Measurements from ENCODE around the gene ZIC5.

Gene ZIC5

GRCh38 chr13:99971576-99972189 lies at the start of gene ZIC5:
Gene ZIC5 (minus strand): TSS chr13:99971767. CDS start chr13:99971603, 164 bp downstream.
- peak within 1 kb of the TSS; percentile 82 for H3K27ac ChIP-seq
- H3K4me3 ChIP-seq (ENCODE audit: low read depth, low read length) = peak within 1 kb of the TSS; percentile 93
- TF ChIP-seq, protein P1, sequence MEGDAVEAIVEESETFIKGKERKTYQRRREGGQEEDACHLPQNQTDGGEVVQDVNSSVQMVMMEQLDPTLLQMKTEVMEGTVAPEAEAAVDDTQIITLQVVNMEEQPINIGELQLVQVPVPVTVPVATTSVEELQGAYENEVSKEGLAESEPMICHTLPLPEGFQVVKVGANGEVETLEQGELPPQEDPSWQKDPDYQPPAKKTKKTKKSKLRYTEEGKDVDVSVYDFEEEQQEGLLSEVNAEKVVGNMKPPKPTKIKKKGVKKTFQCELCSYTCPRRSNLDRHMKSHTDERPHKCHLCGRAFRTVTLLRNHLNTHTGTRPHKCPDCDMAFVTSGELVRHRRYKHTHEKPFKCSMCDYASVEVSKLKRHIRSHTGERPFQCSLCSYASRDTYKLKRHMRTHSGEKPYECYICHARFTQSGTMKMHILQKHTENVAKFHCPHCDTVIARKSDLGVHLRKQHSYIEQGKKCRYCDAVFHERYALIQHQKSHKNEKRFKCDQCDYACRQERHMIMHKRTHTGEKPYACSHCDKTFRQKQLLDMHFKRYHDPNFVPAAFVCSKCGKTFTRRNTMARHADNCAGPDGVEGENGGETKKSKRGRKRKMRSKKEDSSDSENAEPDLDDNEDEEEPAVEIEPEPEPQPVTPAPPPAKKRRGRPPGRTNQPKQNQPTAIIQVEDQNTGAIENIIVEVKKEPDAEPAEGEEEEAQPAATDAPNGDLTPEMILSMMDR (IDR thresholded peaks at IDR 0.05; ENCODE audit: low read depth, low read length) = no peak
- peaks cover 52% of the 10 kb centered on the region for H3K27me3 ChIP-seq (ENCODE audit: insufficient read depth, low read depth, severe bottlenecking)
- DNase-seq = peak; percentile 86
- H3K9me3 ChIP-seq (ENCODE audit: severe bottlenecking) = no peaks in the 10 kb centered on the region
- H3K36me3 ChIP-seq = peaks cover 4% of the 10 kb centered on the region

DNA sequence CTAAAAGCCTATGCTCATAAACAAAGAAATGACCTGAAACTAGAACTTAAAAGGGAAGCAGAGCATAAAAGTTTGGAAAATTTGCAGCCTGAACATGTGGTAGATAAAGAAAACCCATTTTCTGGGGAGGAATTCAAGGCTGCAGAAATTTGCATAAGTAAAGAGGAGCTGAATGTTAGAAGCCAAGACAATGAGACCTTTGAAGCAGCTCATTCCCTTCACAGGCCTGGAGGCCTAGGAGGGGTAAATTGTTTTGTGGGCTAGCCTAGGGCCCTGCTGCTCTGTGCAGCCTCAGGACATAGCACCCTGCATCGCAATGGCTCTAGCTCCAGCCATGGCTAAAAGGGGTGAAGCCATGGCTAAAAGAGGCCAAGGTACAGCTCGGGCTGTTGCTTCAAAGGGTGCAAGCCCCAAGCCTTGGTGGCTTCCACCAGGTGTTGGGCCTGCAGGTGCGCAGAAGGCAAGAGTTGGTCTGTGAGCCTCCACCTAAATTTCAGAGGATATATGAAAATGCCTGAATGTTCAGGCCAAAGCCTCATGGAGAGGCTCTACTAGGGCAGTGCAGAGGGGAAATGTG lies 48.3 kb upstream of the ZIC5 start:
- H3K27ac ChIP-seq = no peak overlapping the region
- no peaks in the 10 kb centered on the region for H3K27me3 ChIP-seq (ENCODE audit: insufficient read depth, low read depth, severe bottlenecking)
- H3K36me3 ChIP-seq = no peaks in the 10 kb centered on the region
- H3K9me3 ChIP-seq (ENCODE audit: severe bottlenecking) = no peaks in the 10 kb centered on the region
- TF ChIP-seq, protein P1 (IDR thresholded peaks at IDR 0.05; ENCODE audit: low read depth, low read length) = no peak
- DNase-seq = no peak
- H3K4me3 ChIP-seq (ENCODE audit: low read depth, low read length) = no peak overlapping the region

DNA sequence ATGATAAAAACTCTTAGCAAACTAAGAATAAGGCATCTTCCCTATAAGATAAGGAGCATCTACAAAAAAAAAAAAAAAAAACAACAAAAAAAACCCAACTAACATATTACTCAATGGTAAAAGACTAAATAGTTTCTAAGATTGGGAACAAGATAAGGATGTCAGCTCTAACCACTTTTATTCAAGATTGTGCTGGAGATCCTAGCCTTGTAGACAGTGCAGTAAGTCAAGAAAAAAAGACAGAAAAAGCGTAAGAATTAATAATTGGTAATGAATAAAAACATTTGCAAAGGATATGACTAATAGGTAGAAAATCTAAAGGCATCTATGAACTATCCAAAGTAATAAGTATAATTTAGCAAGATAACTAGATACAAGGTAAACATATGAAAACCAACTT lies 43.1 kb upstream of the ZIC5 start:
- no peaks in the 10 kb centered on the region for H3K36me3 ChIP-seq
- no peak for DNase-seq
- no peak overlapping the region for H3K4me3 ChIP-seq (ENCODE audit: low read depth, low read length)
- TF ChIP-seq, protein P1 (IDR thresholded peaks at IDR 0.05; ENCODE audit: low read depth, low read length) = no peak
- H3K27ac ChIP-seq = no peak overlapping the region
- peaks cover 5% of the 10 kb centered on the region for H3K9me3 ChIP-seq (ENCODE audit: severe bottlenecking)
- no peaks in the 10 kb centered on the region for H3K27me3 ChIP-seq (ENCODE audit: insufficient read depth, low read depth, severe bottlenecking)

DNA sequence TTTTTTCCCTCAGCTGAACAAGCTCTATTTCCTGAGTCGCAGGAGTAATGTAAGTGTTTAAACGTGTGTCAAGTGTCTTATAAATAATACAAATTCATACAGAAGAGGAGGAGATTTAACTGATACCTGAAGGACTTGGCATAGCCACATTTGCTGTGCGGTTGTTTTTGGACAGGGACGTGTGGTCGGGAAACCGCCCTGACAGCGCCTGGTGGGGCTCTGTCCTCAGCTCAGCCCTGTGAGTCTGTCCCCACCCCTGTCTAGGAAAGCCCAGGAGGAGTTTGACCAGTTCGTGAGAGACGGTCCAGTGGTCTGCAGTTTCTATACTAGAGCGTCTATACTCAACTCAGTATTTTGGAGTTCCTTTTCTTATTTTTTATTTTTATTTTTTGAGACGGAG lies 26.7 kb upstream of the ZIC5 start:
- TF ChIP-seq, protein P1 (IDR thresholded peaks at IDR 0.05; ENCODE audit: low read depth, low read length) = no peak
- no peak overlapping the region for H3K4me3 ChIP-seq (ENCODE audit: low read depth, low read length)
- no peak for DNase-seq
- H3K27me3 ChIP-seq (ENCODE audit: insufficient read depth, low read depth, severe bottlenecking) = no peaks in the 10 kb centered on the region
- H3K36me3 ChIP-seq = no peaks in the 10 kb centered on the region
- H3K9me3 ChIP-seq (ENCODE audit: severe bottlenecking) = no peaks in the 10 kb centered on the region
- H3K27ac ChIP-seq = no peak overlapping the region

- H3K27ac ChIP-seq = no peak overlapping the region
- no peaks in the 10 kb centered on the region for H3K9me3 ChIP-seq (ENCODE audit: severe bottlenecking)
- H3K27me3 ChIP-seq (ENCODE audit: insufficient read depth, low read depth, severe bottlenecking) = no peaks in the 10 kb centered on the region
- H3K36me3 ChIP-seq = no peaks in the 10 kb centered on the region
- no peak overlapping the region for H3K4me3 ChIP-seq (ENCODE audit: low read depth, low read length)
- TF ChIP-seq, protein P1 (IDR thresholded peaks at IDR 0.05; ENCODE audit: low read depth, low read length) = no peak
- DNase-seq = no peak
Observed at GRCh38 chr13:99997702-99998214, 26.2 kb upstream of the ZIC5 start.
